RWPE2 (cell line): ENCODE data around the gene RNU7-1.
A peak's percentile ranks its signal among the peaks of the same experiment; 100 is the strongest.

ENCODE experiments used
- ATAC-seq: fragments of 200-7000 bp; cut with Tn5 transposase; 3 replicates; pipeline ENCODE4 v1.9.1; 2021; ENCODE audit warnings: low read depth
- DNase-seq: peaks from one replicate; pipeline ENCODE4 v3.0.0-alpha.2; 2020; ENCODE audit warnings: low spot score
- H3K27ac ChIP-seq: fragments of 450-650 bp; 2 replicates; pipeline ENCODE4 v1.5.1; 2017; ENCODE audit warnings: mild to moderate bottlenecking; ENCODE audit not compliant: poor library complexity, severe bottlenecking
- H3K27me3 ChIP-seq: fragments of 250-450 bp; sonication (Bioruptor Pico); 2 replicates; pipeline ENCODE4 v1.5.1; 2021; ENCODE audit warnings: mild to moderate bottlenecking, moderate library complexity; ENCODE audit not compliant: insufficient read depth, poor library complexity, severe bottlenecking
- H3K36me3 ChIP-seq: fragments of 250-450 bp; sonication (Bioruptor Pico); 2 replicates; pipeline ENCODE4 v1.5.1; 2020; ENCODE audit warnings: low read depth, mild to moderate bottlenecking, moderate library complexity
- H3K4me1 ChIP-seq: fragments of 250-450 bp; sonication (Bioruptor Pico); 2 replicates; pipeline ENCODE4 v1.5.1; 2021; ENCODE audit warnings: mild to moderate bottlenecking, moderate library complexity; ENCODE audit not compliant: insufficient read depth, poor library complexity, severe bottlenecking
- H3K4me3 ChIP-seq: fragments of 250-450 bp; sonication (Bioruptor Pico); 2 replicates; pipeline ENCODE4 v1.5.1; 2021; ENCODE audit warnings: mild to moderate bottlenecking, moderate library complexity; ENCODE audit not compliant: severe bottlenecking
- H3K9me3 ChIP-seq: fragments of 250-450 bp; sonication (Bioruptor Pico); 2 replicates; pipeline ENCODE4 v1.5.1; 2021; ENCODE audit warnings: mild to moderate bottlenecking, moderate library complexity; ENCODE audit not compliant: severe bottlenecking
- TF ChIP-seq, protein P1 (sequence below): fragments of 450-650 bp; IDR thresholded peaks from one replicate; pipeline ENCODE4 v1.5.1; 2017; ENCODE audit warnings: mild to moderate bottlenecking, moderate library complexity; ENCODE audit not compliant: poor library complexity, severe bottlenecking

Gene RNU7-1

DNA sequence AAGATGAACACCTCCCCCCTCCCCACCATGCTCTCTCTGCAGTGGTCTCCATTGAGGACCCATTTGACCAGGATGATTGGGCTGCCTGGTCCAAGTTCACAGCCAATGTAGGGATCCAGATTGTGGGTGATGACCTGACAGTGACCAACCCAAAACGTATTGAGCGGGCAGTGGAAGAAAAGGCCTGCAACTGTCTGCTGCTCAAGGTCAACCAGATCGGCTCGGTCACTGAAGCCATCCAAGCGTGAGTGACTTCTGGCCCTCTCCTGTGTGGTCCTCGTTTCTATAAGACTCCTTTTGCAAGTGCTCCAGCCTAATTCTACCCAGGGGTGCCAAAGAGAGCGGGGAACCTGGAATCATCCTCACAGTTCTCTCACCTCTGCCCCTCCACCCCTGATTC is 22.1 kb upstream of the RNU7-1 start:
- H3K27ac ChIP-seq, result no peak overlapping the region
- peaks cover 29% of the 10 kb centered on the region for H3K4me1 ChIP-seq
- H3K27me3 ChIP-seq, result no peaks in the 10 kb centered on the region
- H3K4me3 ChIP-seq, result no peak overlapping the region
- H3K9me3 ChIP-seq, result no peaks in the 10 kb centered on the region
- DNase-seq (no peak), ATAC-seq (no peak)
- H3K36me3 ChIP-seq, result peaks cover 38% of the 10 kb centered on the region
- TF ChIP-seq, protein P1, sequence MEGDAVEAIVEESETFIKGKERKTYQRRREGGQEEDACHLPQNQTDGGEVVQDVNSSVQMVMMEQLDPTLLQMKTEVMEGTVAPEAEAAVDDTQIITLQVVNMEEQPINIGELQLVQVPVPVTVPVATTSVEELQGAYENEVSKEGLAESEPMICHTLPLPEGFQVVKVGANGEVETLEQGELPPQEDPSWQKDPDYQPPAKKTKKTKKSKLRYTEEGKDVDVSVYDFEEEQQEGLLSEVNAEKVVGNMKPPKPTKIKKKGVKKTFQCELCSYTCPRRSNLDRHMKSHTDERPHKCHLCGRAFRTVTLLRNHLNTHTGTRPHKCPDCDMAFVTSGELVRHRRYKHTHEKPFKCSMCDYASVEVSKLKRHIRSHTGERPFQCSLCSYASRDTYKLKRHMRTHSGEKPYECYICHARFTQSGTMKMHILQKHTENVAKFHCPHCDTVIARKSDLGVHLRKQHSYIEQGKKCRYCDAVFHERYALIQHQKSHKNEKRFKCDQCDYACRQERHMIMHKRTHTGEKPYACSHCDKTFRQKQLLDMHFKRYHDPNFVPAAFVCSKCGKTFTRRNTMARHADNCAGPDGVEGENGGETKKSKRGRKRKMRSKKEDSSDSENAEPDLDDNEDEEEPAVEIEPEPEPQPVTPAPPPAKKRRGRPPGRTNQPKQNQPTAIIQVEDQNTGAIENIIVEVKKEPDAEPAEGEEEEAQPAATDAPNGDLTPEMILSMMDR, result no peak

DNA sequence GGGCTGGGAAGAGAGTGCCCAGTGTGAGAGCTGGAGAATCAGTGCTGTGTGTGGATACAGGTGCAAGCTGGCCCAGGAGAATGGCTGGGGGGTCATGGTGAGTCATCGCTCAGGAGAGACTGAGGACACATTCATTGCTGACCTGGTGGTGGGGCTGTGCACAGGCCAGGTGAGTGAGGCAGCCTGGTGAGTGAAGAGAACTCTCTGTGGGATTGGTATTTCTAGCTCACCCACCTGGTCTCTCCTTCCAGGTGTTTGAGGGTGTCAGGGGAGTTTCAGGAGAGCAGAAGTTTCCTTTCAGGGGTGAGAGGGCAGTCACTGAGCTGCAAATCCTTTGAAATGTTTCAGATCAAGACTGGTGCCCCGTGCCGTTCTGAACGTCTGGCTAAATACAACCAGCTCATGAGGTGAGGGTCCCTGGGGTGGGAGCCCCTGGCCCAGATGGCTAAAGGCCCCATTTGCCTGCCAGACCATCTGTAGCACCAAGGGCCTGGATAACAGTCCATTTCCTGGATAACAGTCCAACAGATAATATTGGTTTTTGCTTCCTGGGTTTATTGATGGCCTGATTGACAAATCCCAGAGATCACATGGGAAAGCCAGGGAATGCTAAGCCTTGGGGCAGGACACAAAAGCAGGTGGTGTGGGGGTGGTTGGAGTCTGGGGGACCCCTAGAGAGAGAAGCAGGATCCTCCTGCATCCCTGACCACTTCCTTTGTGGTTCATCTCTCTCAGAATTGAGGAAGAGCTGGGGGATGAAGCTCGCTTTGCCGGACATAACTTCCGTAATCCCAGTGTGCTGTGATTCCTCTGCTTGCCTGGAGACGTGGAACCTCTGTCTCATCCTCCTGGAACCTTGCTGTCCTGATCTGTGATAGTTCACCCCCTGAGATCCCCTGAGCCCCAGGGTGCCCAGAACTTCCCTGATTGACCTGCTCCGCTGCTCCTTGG is 21.3 kb upstream of the RNU7-1 start:
- H3K27me3 ChIP-seq, result no peaks in the 10 kb centered on the region
- H3K9me3 ChIP-seq, result no peaks in the 10 kb centered on the region
- TF ChIP-seq, protein P1, result no peak
- H3K36me3 ChIP-seq, result peaks cover 33% of the 10 kb centered on the region
- no peak overlapping the region for H3K27ac ChIP-seq
- no peak overlapping the region for H3K4me3 ChIP-seq
- H3K4me1 ChIP-seq, result peaks cover 34% of the 10 kb centered on the region
- DNase-seq, result no peak
- ATAC-seq, result no peak

DNA sequence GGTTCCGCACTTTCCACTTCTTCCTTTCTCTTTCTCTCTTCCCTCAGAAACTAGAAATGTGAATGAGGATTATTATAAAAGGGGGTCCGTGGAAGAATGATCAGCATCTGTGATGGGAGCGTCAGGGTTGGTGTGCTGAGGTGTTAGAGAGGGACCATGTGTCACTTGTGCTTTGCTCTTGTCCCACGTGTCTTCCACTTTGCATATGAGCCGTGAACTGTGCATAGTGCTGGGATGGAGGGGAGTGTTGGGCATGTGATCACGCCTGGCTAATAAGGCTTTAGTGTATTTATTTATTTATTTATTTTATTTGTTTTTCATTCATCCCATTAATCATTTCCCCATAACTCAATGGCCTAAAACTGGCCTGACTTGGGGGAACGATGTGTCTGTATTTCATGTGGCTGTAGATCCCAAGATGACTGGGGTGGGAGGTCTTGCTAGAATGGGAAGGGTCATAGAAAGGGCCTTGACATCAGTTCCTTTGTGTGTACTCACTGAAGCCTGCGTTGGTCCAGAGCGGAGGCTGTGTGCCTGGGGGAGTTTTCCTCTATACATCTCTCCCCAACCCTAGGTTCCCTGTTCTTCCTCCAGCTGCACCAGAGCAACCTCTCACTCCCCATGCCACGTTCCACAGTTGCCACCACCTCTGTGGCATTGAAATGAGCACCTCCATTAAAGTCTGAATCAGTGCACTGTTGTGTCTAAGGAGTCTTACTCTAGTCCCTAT is 20.4 kb upstream of the RNU7-1 start:
- peaks cover 28% of the 10 kb centered on the region for H3K36me3 ChIP-seq
- no peak overlapping the region for H3K27ac ChIP-seq
- no peaks in the 10 kb centered on the region for H3K27me3 ChIP-seq
- H3K4me1 ChIP-seq, result peaks cover 34% of the 10 kb centered on the region
- ATAC-seq (no peak), DNase-seq (no peak)
- no peaks in the 10 kb centered on the region for H3K9me3 ChIP-seq
- TF ChIP-seq, protein P1, result no peak
- no peak overlapping the region for H3K4me3 ChIP-seq

DNA sequence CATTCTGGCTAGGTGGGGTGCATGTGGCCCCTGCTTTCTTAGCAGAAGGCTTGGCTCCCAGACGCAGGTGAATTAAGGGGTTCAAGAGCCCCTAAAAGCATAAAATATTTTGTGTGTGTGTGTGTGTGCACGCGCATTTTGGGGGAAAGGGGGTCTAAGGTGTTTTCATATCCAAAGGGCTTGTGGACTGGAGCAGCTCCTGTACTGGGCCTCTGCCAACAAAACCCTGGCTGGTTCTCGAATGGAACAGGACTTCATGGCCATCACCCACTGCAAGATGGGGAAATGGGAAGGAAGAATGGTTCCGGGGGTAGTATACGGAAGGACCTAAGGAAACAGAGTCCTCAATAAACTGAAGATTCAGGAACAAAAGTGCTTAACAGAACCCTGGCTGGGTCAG is 19.8 kb upstream of the RNU7-1 start:
- ATAC-seq (no peak), DNase-seq (no peak)
- Histone ChIP-seq H3K27ac (peak overlapping the region; percentile 94), H3K9me3 (no peaks in the 10 kb centered on the region), H3K27me3 (no peaks in the 10 kb centered on the region), H3K4me3 (no peak overlapping the region), H3K36me3 (peaks cover 24% of the 10 kb centered on the region), H3K4me1 (peaks cover 34% of the 10 kb centered on the region)
- TF ChIP-seq, protein P1, result no peak

DNA sequence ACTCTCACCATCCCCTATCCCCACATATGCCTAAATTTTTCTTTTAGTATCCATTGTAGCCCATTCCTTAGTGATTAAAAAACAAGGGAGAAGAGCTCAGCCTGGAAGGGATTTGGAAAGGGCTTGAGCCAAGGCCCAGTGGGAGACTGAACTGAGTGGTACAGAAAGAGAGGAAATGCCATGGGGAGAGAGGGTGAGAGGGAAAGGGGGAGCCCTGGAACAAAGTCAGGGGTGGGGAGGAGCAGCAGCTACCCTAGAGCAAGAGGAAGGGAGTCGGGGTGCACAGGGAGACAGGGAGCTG is 18.4 kb upstream of the RNU7-1 start:
- TF ChIP-seq, protein P1, result no peak

More for the DNA sequence above, 18.4 kb upstream of the RNU7-1 start:
- Histone ChIP-seq H3K9me3 (no peaks in the 10 kb centered on the region), H3K27me3 (no peaks in the 10 kb centered on the region), H3K36me3 (peaks cover 21% of the 10 kb centered on the region), H3K4me1 (peaks cover 32% of the 10 kb centered on the region), H3K4me3 (peak overlapping the region; percentile 29), H3K27ac (peak overlapping the region; percentile 94)
- no peak; the same call in 1 of the 3 replicates for ATAC-seq
- DNase-seq, result no peak
